ENCODE results near the gene PDZD2.
"Not testable (repeated sequence)": the region's sequence is repeated elsewhere in the genome, so short reads cannot be mapped to it uniquely, and the experiment has no call there.

Gene PDZD2

GRCh38 chr5:31598640-31599611 lies 40.0 kb upstream of the PDZD2 start:
- TF ChIP-seq, protein P1, sequence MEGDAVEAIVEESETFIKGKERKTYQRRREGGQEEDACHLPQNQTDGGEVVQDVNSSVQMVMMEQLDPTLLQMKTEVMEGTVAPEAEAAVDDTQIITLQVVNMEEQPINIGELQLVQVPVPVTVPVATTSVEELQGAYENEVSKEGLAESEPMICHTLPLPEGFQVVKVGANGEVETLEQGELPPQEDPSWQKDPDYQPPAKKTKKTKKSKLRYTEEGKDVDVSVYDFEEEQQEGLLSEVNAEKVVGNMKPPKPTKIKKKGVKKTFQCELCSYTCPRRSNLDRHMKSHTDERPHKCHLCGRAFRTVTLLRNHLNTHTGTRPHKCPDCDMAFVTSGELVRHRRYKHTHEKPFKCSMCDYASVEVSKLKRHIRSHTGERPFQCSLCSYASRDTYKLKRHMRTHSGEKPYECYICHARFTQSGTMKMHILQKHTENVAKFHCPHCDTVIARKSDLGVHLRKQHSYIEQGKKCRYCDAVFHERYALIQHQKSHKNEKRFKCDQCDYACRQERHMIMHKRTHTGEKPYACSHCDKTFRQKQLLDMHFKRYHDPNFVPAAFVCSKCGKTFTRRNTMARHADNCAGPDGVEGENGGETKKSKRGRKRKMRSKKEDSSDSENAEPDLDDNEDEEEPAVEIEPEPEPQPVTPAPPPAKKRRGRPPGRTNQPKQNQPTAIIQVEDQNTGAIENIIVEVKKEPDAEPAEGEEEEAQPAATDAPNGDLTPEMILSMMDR (IDR thresholded peaks at IDR 0.05; ENCODE audit: low read depth, low read length, poor library complexity, severe bottlenecking), result no peak
- TF ChIP-seq EZH2phosphoT487 (IDR thresholded peaks at IDR 0.05; ENCODE audit: borderline replicate concordance, low read length), result no peak
- H3K27ac ChIP-seq (ENCODE audit: low read depth, low read length), result no peak overlapping the region
- H3K4me2 ChIP-seq (ENCODE audit: low read length), result no peak overlapping the region
- no peaks in the 10 kb centered on the region for H3K79me2 ChIP-seq (ENCODE audit: control insufficient read depth, low read length)
- no peaks in the 10 kb centered on the region for H3K9me3 ChIP-seq (ENCODE audit: control insufficient read depth, insufficient read depth, low read length)
- no peaks in the 10 kb centered on the region for H3K9me2 ChIP-seq (replicated peaks; ENCODE audit: control insufficient read depth, low read length)
- no peaks in the 10 kb centered on the region for H4K20me1 ChIP-seq (ENCODE audit: control insufficient read depth, insufficient read depth, low read depth, low read length)
- peaks cover 4% of the 10 kb centered on the region for H3K4me1 ChIP-seq (ENCODE audit: control insufficient read depth, low read length)
- peaks cover 4% of the 10 kb centered on the region; the same call in 1 of the 2 replicates for H3K27me3 ChIP-seq (ENCODE audit: control insufficient read depth, low read length)
- no peak overlapping the region for H3K4me3 ChIP-seq (ENCODE audit: low read length)
- H3F3A ChIP-seq (ENCODE audit: control insufficient read depth, insufficient read depth), result no peaks in the 10 kb centered on the region
- no peaks in the 10 kb centered on the region for H3K36me3 ChIP-seq (ENCODE audit: control insufficient read depth, low read length)

- H3K27me3 ChIP-seq (ENCODE audit: control insufficient read depth, low read length); H4K20me1 ChIP-seq (ENCODE audit: control insufficient read depth, insufficient read depth, low read depth, low read length); H3K9me3 ChIP-seq (ENCODE audit: control insufficient read depth, insufficient read depth, low read length); H3K27ac ChIP-seq (ENCODE audit: low read depth, low read length); H3K79me2 ChIP-seq (ENCODE audit: control insufficient read depth, low read length); H3K4me2 ChIP-seq (ENCODE audit: low read length); H3K4me1 ChIP-seq (ENCODE audit: control insufficient read depth, low read length); H3K36me3 ChIP-seq (ENCODE audit: control insufficient read depth, low read length); H3F3A ChIP-seq (ENCODE audit: control insufficient read depth, insufficient read depth); H3K9me2 ChIP-seq (replicated peaks; ENCODE audit: control insufficient read depth, low read length); H3K4me3 ChIP-seq (ENCODE audit: low read length): not testable (repeated sequence)
These were observed 36.6 kb upstream of the PDZD2 start for GRCh38 chr5:31602305-31602704.

DNA sequence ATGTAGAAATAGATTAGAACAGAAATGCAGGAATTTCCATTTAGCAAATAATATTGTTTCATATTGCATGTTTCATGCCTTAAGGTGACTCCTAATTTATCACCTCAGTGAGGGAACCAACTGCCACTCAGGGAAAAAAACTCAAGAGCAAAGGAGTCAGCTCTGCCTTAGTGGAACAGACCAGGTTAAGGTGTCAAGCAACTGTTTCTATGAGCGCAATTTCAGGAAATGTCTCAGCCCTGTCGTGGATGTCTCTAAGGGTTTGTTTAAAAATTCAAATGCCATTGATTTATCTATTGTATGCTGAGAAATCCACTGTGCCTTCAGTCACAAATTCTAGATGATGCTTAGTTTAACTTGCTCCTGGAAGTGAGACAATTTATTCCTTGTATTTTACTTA lies 34.7 kb upstream of the PDZD2 start:
- peaks cover 2% of the 10 kb centered on the region for H3K4me1 ChIP-seq (ENCODE audit: control insufficient read depth, low read length)
- no peak overlapping the region for H3K27ac ChIP-seq (ENCODE audit: low read depth, low read length)
- no peak for TF ChIP-seq EZH2phosphoT487 (IDR thresholded peaks at IDR 0.05; ENCODE audit: borderline replicate concordance, low read length)
- TF ChIP-seq, protein P1 (IDR thresholded peaks at IDR 0.05; ENCODE audit: low read depth, low read length, poor library complexity, severe bottlenecking), result no peak
- no peaks in the 10 kb centered on the region for H3F3A ChIP-seq (ENCODE audit: control insufficient read depth, insufficient read depth)
- no peaks in the 10 kb centered on the region for H4K20me1 ChIP-seq (ENCODE audit: control insufficient read depth, insufficient read depth, low read depth, low read length)
- H3K36me3 ChIP-seq (ENCODE audit: control insufficient read depth, low read length), result no peaks in the 10 kb centered on the region
- no peak overlapping the region for H3K4me3 ChIP-seq (ENCODE audit: low read length)
- H3K27me3 ChIP-seq (ENCODE audit: control insufficient read depth, low read length), result no peaks in the 10 kb centered on the region
- H3K4me2 ChIP-seq (ENCODE audit: low read length), result no peak overlapping the region
- H3K79me2 ChIP-seq (ENCODE audit: control insufficient read depth, low read length), result no peaks in the 10 kb centered on the region
- H3K9me2 ChIP-seq (replicated peaks; ENCODE audit: control insufficient read depth, low read length), result no peaks in the 10 kb centered on the region
- no peaks in the 10 kb centered on the region for H3K9me3 ChIP-seq (ENCODE audit: control insufficient read depth, insufficient read depth, low read length)

DNA sequence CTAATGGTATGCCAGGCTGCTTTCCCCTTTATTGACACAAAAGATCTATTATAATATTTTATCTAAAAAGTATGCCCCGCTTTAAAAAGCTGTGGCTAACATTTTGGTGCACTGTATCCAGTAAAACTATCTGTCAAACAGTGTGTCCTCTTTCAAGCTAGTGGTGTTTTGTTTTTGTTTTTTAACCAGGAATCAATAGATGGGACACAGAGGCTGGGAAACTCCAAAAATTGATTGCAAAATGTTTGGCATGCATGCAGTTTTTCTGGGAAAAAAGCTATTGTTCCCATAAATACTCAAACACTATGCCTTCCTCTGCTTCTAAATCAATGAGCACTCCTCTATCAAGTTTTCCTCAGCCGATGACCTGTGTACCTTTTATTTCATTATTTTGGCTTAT lies 34.3 kb upstream of the PDZD2 start:
- Histone ChIP-seq H3K4me1 (ENCODE audit: control insufficient read depth, low read length) (no peaks in the 10 kb centered on the region), H3K27me3 (ENCODE audit: control insufficient read depth, low read length) (no peaks in the 10 kb centered on the region), H3F3A (ENCODE audit: control insufficient read depth, insufficient read depth) (no peaks in the 10 kb centered on the region), H3K36me3 (ENCODE audit: control insufficient read depth, low read length) (no peaks in the 10 kb centered on the region), H3K27ac (ENCODE audit: low read depth, low read length) (no peak overlapping the region), H3K9me3 (ENCODE audit: control insufficient read depth, insufficient read depth, low read length) (no peaks in the 10 kb centered on the region), H3K79me2 (ENCODE audit: control insufficient read depth, low read length) (no peaks in the 10 kb centered on the region), H3K9me2 (replicated peaks; ENCODE audit: control insufficient read depth, low read length) (no peaks in the 10 kb centered on the region), H3K4me3 (ENCODE audit: low read length) (no peak overlapping the region), H4K20me1 (ENCODE audit: control insufficient read depth, insufficient read depth, low read depth, low read length) (no peaks in the 10 kb centered on the region), H3K4me2 (ENCODE audit: low read length) (no peak overlapping the region)
- TF ChIP-seq, protein P1 (IDR thresholded peaks at IDR 0.05; ENCODE audit: low read depth, low read length, poor library complexity, severe bottlenecking), result no peak
- TF ChIP-seq EZH2phosphoT487 (IDR thresholded peaks at IDR 0.05; ENCODE audit: borderline replicate concordance, low read length), result no peak

All from DOHH2 (cell line).